Activated T-cell treated with anti-CD3 and anti-CD28 coated beads, Interleukin-2, amount 50 U/mL, for 4 hours (primary cell): Measurements from ENCODE around the gene SLC26A4. TPM values are rescaled to one million over a fixed set of nuclear protein-coding genes. Genes with fewer than 3 reads are reported as not detected.

Experiments
- ATAC-seq, 2 donors: fragments of 200-7000 bp; cut with Tn5 transposase; one replicate each; pipeline ENCODE4 v1.10.0; 2021
- DNase-seq: peaks from one replicate; pipeline ENCODE4 v3.0.0-alpha.2; 2020
- H3K27me3 Mint-ChIP-seq: one replicate; pipeline ENCODE4 v1.8.0; 2021; ENCODE audit warnings: low read depth, mixed read lengths
- H3K36me3 Mint-ChIP-seq: one replicate; pipeline ENCODE4 v1.8.0; 2022; ENCODE audit warnings: mixed read lengths; ENCODE audit not compliant: insufficient read depth
- H3K4me1 Mint-ChIP-seq: one replicate; pipeline ENCODE4 v1.8.0; 2021; ENCODE audit warnings: low read depth, mixed read lengths
- H3K4me3 Mint-ChIP-seq: one replicate; pipeline ENCODE4 v1.8.0; 2021; ENCODE audit warnings: mild to moderate bottlenecking, moderate library complexity, mixed read lengths
- H3K9me3 Mint-ChIP-seq: one replicate; pipeline ENCODE4 v1.8.0; 2021; ENCODE audit warnings: mixed read lengths
- total RNA-seq, 3 donors: library from RNA; stranded (reverse); gene quantifications; one replicate each; pipeline ENCODE4 v1.2.1, GENCODE V29; 2021

The SLC26A4 gene
- total RNA-seq, 3 donors from 2014 or later: 0.68 to 2.0 (median 0.71) TPM

DNA sequence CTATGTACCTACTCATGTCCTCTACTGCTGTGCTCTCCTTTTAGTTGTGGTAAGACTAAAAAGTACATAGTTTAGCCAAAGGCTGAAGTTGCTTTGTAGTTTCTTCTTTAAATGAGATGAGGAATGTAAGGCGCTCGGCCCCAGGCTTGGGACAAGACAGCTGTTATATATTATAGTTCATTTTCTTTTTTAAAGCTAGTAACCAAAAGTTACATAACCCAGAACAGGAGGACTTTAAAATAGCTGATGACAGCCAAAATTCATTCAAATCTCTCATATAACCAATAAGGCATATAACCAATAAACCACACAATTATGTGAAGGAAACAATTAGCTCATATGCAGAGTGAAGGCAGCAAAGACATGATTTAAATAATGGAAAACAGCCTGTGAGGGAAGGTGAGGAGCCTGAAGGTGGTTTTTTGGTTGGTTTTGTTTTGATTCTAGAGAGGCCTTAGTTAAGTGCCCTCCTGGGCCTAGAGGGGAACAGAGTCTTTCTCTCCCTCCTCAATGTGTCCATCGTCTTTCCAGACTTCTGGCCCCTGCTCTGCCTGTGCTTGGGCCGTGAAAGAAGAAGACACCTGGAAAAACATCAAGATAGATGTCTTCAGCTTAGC is 35.8 kb downstream of the SLC26A4 start:
- H3K36me3 Mint-ChIP-seq: no peaks in the 10 kb centered on the region
- no peak for ATAC-seq
- no peaks in the 10 kb centered on the region for H3K4me1 Mint-ChIP-seq
- DNase-seq: no peak
- no peak overlapping the region for H3K4me3 Mint-ChIP-seq
- peaks cover 7% of the 10 kb centered on the region for H3K27me3 Mint-ChIP-seq
- H3K9me3 Mint-ChIP-seq: no peaks in the 10 kb centered on the region

DNA sequence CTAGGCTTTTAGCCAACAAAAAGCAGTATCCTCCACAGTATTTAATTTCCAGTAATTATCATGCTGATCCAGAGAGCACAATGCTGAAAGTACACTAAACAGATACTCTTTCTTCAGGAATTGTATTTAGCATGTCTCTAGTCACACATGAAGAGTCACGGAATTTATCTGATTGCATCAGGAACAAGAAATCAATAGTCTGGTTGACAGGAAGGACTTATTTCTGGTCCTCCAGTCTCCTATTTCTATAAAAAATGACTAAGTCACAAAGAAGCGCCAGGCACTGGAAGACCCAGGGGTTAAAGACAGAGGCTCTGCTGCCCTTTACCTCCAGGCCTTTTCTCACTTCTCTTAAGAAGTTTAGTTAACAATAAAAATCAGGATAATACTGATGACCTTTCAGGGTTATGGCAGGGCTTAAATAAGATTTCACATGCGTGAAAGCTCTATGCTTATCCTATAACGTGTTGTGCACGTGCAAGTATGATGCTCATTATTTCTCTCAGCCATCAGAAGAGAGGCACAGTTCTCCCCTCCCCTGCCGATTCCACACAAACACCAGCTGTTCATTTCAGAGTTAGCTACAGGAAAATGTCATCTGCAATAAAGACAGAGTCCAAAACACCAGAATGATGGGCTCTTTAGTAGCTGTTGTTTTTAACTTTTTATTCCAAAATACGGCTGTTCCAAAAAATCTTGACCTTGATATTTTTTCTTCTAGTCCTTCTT is 36.9 kb downstream of the SLC26A4 start:
- Mint-ChIP-seq H3K36me3 (no peaks in the 10 kb centered on the region), H3K27me3 (peaks cover 7% of the 10 kb centered on the region), H3K9me3 (no peaks in the 10 kb centered on the region), H3K4me1 (no peaks in the 10 kb centered on the region), H3K4me3 (no peak overlapping the region)
- DNase-seq (no peak), ATAC-seq (no peak)

- no peaks in the 10 kb centered on the region for H3K36me3 Mint-ChIP-seq
- no peaks in the 10 kb centered on the region for H3K27me3 Mint-ChIP-seq
- H3K4me1 Mint-ChIP-seq: no peaks in the 10 kb centered on the region
- H3K9me3 Mint-ChIP-seq: no peaks in the 10 kb centered on the region
- H3K4me3 Mint-ChIP-seq: no peak overlapping the region
- ATAC-seq: no peak
- no peak for DNase-seq
Measured at GRCh38 chr7:107700570-107700969, 39.9 kb downstream of the SLC26A4 start.

DNA sequence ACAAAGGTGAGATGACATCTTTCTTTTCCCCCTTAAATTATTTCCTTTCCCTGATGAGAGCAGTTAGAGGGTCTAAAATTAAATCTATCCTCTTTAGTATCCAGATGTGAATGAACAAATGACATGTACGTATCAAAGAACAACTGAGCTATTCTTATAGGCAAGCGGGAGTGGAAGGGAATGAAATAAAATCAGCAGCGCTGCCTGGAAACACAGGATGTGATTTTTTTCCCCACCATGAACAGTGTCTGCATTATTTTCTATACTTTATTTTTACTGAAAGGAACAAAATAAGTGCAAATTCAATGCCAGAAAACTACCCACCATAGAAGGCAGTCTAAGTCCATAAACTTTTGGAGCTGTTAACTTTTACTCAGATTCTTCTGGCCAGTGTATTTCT is 40.6 kb downstream of the SLC26A4 start:
- H3K27me3 Mint-ChIP-seq: no peaks in the 10 kb centered on the region
- no peaks in the 10 kb centered on the region for H3K9me3 Mint-ChIP-seq
- H3K36me3 Mint-ChIP-seq: no peaks in the 10 kb centered on the region
- no peaks in the 10 kb centered on the region for H3K4me1 Mint-ChIP-seq
- DNase-seq (no peak), ATAC-seq (no peak)
- no peak overlapping the region for H3K4me3 Mint-ChIP-seq

- ATAC-seq: no peak
- DNase-seq: no peak
- Mint-ChIP-seq H3K27me3 (no peaks in the 10 kb centered on the region), H3K36me3 (no peaks in the 10 kb centered on the region), H3K9me3 (no peaks in the 10 kb centered on the region), H3K4me3 (no peak overlapping the region), H3K4me1 (no peaks in the 10 kb centered on the region)
Measured at GRCh38 chr7:107703219-107703618, 42.6 kb downstream of the SLC26A4 start.

GRCh38 chr7:107703872-107704271 is 43.2 kb downstream of the SLC26A4 start:
- H3K27me3 Mint-ChIP-seq: no peaks in the 10 kb centered on the region
- ATAC-seq: no peak

GRCh38 chr7:107708956-107709355 is 48.3 kb downstream of the SLC26A4 start:
- Mint-ChIP-seq H3K4me1 (no peaks in the 10 kb centered on the region), H3K36me3 (no peaks in the 10 kb centered on the region), H3K9me3 (no peaks in the 10 kb centered on the region), H3K27me3 (peaks cover 6% of the 10 kb centered on the region), H3K4me3 (no peak overlapping the region)
- ATAC-seq: no peak
- no peak for DNase-seq

More at GRCh38 chr7:107703872-107704271, 43.2 kb downstream of the SLC26A4 start:
- Mint-ChIP-seq H3K9me3 (no peaks in the 10 kb centered on the region), H3K4me3 (no peak overlapping the region), H3K4me1 (no peaks in the 10 kb centered on the region), H3K36me3 (no peaks in the 10 kb centered on the region)
- no peak for DNase-seq

DNA sequence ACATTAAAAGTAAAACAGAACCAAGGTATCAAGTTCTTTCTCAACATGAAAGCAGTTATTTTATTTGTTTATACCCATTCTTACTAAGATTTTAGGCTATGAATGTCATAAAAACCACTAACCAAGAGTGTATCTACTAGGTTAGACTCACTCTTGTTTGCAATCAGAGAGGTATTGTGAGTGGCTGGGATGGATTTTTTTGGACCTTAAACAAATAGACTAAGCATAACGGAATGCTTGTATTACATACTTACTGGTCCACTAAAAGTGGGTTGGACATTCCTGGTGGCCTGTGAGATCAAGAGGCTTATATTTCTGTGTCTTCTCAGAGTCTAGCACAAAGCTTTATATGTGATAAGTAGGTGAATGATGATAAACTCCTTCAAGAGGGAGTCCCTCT is 50.7 kb downstream of the SLC26A4 start:
- Mint-ChIP-seq H3K9me3 (no peaks in the 10 kb centered on the region), H3K4me1 (no peaks in the 10 kb centered on the region), H3K27me3 (peaks cover 6% of the 10 kb centered on the region), H3K36me3 (no peaks in the 10 kb centered on the region), H3K4me3 (no peak overlapping the region)
- no peak for DNase-seq
- ATAC-seq: no peak

DNA sequence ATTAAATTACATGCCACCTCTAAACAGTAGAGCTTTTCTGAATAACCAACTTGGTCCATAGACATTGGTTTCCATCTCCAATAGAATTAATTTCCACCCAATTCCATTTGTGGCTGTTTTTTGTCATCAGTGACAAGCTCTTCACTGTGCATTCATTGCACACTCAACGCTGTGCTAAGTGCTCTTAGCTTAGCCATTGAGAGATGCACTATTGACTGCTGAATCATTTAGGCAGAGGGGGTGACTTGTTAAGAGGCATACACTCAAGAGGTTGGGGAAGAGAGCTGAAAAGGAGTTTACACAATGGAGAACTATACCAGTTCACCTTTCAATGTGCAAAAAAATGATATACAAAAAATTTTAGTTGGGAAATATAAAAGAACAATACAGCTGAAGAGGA is 51.4 kb downstream of the SLC26A4 start:
- no peaks in the 10 kb centered on the region for H3K4me1 Mint-ChIP-seq
- H3K36me3 Mint-ChIP-seq: no peaks in the 10 kb centered on the region
- no peak overlapping the region for H3K4me3 Mint-ChIP-seq
- H3K9me3 Mint-ChIP-seq: no peaks in the 10 kb centered on the region
- ATAC-seq: no peak
- no peak for DNase-seq
- H3K27me3 Mint-ChIP-seq: peaks cover 6% of the 10 kb centered on the region

- DNase-seq: no peak
- no peaks in the 10 kb centered on the region for H3K4me1 Mint-ChIP-seq
- ATAC-seq: no peak
- H3K9me3 Mint-ChIP-seq: no peaks in the 10 kb centered on the region
- no peak overlapping the region for H3K4me3 Mint-ChIP-seq
- no peaks in the 10 kb centered on the region for H3K36me3 Mint-ChIP-seq
- H3K27me3 Mint-ChIP-seq: peaks cover 6% of the 10 kb centered on the region
Measured at GRCh38 chr7:107712896-107713295, 52.3 kb downstream of the SLC26A4 start.

GRCh38 chr7:107715531-107715930 is 54.9 kb downstream of the SLC26A4 start:
- no peaks in the 10 kb centered on the region for H3K36me3 Mint-ChIP-seq
- H3K9me3 Mint-ChIP-seq: no peaks in the 10 kb centered on the region
- no peak for ATAC-seq
- H3K4me1 Mint-ChIP-seq: no peaks in the 10 kb centered on the region
- no peak for DNase-seq
- peaks cover 6% of the 10 kb centered on the region for H3K27me3 Mint-ChIP-seq
- H3K4me3 Mint-ChIP-seq: no peak overlapping the region

GRCh38 chr7:107718456-107719193 is 58.0 kb downstream of the SLC26A4 start:
- no peak overlapping the region for H3K4me3 Mint-ChIP-seq
- H3K27me3 Mint-ChIP-seq: no peaks in the 10 kb centered on the region
- DNase-seq (no peak), ATAC-seq (no peak)
- H3K36me3 Mint-ChIP-seq: no peaks in the 10 kb centered on the region
- no peaks in the 10 kb centered on the region for H3K4me1 Mint-ChIP-seq
- H3K9me3 Mint-ChIP-seq: no peaks in the 10 kb centered on the region

DNA sequence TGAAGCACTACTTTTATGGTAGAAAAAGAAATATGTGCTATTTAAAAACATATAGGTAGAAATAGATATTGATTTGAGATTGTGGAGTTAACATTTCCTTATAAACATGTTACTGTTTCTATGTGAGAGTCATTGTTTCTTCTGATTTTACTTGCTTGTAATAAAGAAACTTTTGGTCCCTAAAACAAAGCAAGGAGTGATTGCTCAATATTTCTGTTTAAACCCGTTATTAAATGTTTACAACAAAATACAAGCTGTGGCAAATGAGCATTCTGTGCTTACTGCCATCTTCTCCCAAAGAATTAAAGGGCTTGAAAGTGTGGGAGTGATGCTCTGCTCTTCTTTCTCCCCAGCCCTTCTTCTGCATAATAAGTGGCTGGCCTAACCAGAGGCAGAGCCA is 60.7 kb downstream of the SLC26A4 start:
- Mint-ChIP-seq H3K27me3 (no peaks in the 10 kb centered on the region), H3K9me3 (no peaks in the 10 kb centered on the region), H3K36me3 (no peaks in the 10 kb centered on the region), H3K4me3 (no peak overlapping the region), H3K4me1 (no peaks in the 10 kb centered on the region)
- DNase-seq: no peak
- ATAC-seq: no peak

- Mint-ChIP-seq H3K4me3 (no peak overlapping the region), H3K4me1 (no peaks in the 10 kb centered on the region)
- ATAC-seq: no peak
Measured at GRCh38 chr7:107723255-107723654, 62.6 kb downstream of the SLC26A4 start.

More at GRCh38 chr7:107723255-107723654, 62.6 kb downstream of the SLC26A4 start:
- DNase-seq: no peak
- Mint-ChIP-seq H3K27me3 (peaks cover 9% of the 10 kb centered on the region), H3K36me3 (no peaks in the 10 kb centered on the region), H3K9me3 (no peaks in the 10 kb centered on the region)
